Measurements from ENCODE around the gene TOMM7. TPM values are rescaled to one million over a fixed set of nuclear protein-coding genes. Genes with fewer than 3 reads are reported as not detected.
A peak's percentile ranks its signal among the peaks of the same experiment; 100 is the strongest.
"Not testable (repeated sequence)": the region's sequence is repeated elsewhere in the genome, so short reads cannot be mapped to it uniquely, and the experiment has no call there.

The TOMM7 gene
- total RNA-seq, 4 donors from 2014 or later: 14.5 to 1,156 (median 144) TPM

DNA sequence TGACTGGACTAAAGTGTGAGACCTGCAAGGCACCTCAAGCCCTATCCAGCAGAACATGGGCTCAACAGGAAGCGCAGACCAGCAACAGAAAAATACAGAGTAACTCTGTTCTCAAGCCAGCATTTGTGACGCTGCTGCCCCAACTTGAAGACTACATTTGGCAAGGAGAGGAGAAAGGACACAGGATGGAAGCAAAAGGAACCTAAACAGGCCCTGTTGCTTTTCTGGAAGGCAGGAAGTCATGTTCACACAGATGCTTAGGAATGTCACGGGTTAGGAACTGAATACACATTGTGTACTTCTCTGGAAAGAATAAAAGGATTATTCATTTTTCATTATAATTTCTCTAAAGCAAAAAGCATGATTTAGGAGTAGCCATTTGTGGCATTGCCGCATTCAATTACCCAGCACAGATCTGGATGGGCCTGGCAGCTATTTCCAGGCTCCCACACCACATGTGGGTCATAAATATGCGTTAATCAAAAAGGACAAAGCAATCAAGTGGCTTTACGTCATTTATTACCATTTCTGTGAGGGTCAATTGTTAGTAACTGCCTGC, 19.8 kb upstream of the TOMM7 start:
- H3K4me1 ChIP-seq: no peaks in the 10 kb centered on the region
- no peak overlapping the region for H3K4me3 ChIP-seq
- H3K27me3 ChIP-seq: no peaks in the 10 kb centered on the region
- H3K36me3 ChIP-seq: no peaks in the 10 kb centered on the region
- TF ChIP-seq POLR2AphosphoS5 (IDR thresholded peaks at IDR 0.05): no peak
- TF ChIP-seq EP300 (IDR thresholded peaks at IDR 0.05; ENCODE audit: low read depth): no peak
- TF ChIP-seq, protein P1, sequence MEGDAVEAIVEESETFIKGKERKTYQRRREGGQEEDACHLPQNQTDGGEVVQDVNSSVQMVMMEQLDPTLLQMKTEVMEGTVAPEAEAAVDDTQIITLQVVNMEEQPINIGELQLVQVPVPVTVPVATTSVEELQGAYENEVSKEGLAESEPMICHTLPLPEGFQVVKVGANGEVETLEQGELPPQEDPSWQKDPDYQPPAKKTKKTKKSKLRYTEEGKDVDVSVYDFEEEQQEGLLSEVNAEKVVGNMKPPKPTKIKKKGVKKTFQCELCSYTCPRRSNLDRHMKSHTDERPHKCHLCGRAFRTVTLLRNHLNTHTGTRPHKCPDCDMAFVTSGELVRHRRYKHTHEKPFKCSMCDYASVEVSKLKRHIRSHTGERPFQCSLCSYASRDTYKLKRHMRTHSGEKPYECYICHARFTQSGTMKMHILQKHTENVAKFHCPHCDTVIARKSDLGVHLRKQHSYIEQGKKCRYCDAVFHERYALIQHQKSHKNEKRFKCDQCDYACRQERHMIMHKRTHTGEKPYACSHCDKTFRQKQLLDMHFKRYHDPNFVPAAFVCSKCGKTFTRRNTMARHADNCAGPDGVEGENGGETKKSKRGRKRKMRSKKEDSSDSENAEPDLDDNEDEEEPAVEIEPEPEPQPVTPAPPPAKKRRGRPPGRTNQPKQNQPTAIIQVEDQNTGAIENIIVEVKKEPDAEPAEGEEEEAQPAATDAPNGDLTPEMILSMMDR (IDR thresholded peaks at IDR 0.05): no peak
- TF ChIP-seq POLR2A (IDR thresholded peaks at IDR 0.05): no peak
- WGBS, 2 donors (ENCODE audit: low coverage in 1 of 2): 65 to 67% methylated on average over 6 of the region's 6 CpGs
- DNase-seq: no peak
- H3K9me3 ChIP-seq: no peaks in the 10 kb centered on the region
- in situ Hi-C loops (cut with MboI; ENCODE audit: low pct_ligation_motif_present in 1 of 4, low pct_unique_long_range_greater_than_20kb in 1 of 4, low sequenced_read_pairs in 3 of 4): loop anchor here in 1 of 4 donors (25.0 kb wide), 1 partner anchor 170 kb away; the partner anchor contains the start of gene HYCC1
- H3K27ac ChIP-seq: peak overlapping the region in 3 of 4 donors; percentile 37 to 66 (median 47)
- intact Hi-C loops (cut with DNase I; ENCODE audit: low total_unique reads): no loop called here

- intact Hi-C loops (cut with DNase I; ENCODE audit: low total_unique reads) (no loop called here), in situ Hi-C loops (cut with MboI; ENCODE audit: low pct_ligation_motif_present in 1 of 4, low pct_unique_long_range_greater_than_20kb in 1 of 4, low sequenced_read_pairs in 3 of 4) (loop anchor here in 1 of 4 donors (25.0 kb wide), 1 partner anchor 170 kb away; the partner anchor contains the start of gene HYCC1)
- no peak overlapping the region for H3K4me3 ChIP-seq
- no peaks in the 10 kb centered on the region for H3K4me1 ChIP-seq
- peak overlapping the region in 3 of 4 donors; percentile 37 to 66 (median 47) for H3K27ac ChIP-seq
- H3K9me3 ChIP-seq: no peaks in the 10 kb centered on the region
- TF ChIP-seq POLR2A (IDR thresholded peaks at IDR 0.05) (no peak), EP300 (IDR thresholded peaks at IDR 0.05; ENCODE audit: low read depth) (no peak), POLR2AphosphoS5 (IDR thresholded peaks at IDR 0.05) (no peak)
- TF ChIP-seq, protein P1 (IDR thresholded peaks at IDR 0.05): no peak
- WGBS, 2 donors (ENCODE audit: low coverage in 1 of 2): 71 to 79% methylated on average over 10 of the region's 10 CpGs
- no peak for DNase-seq
- H3K36me3 ChIP-seq: no peaks in the 10 kb centered on the region
- no peaks in the 10 kb centered on the region for H3K27me3 ChIP-seq
Observed at GRCh38 chr7:22841954-22842353, 19.3 kb upstream of the TOMM7 start.

GRCh38 chr7:22837308-22837707, 14.7 kb upstream of the TOMM7 start:
- TF ChIP-seq POLR2A (IDR thresholded peaks at IDR 0.05) (no peak), EP300 (IDR thresholded peaks at IDR 0.05; ENCODE audit: low read depth) (no peak), POLR2AphosphoS5 (IDR thresholded peaks at IDR 0.05) (no peak)
- TF ChIP-seq, protein P1 (IDR thresholded peaks at IDR 0.05): no peak
- WGBS, 2 donors (ENCODE audit: low coverage in 1 of 2): 76 to 81% methylated on average over 5 to 6 of the region's 6 CpGs

DNA sequence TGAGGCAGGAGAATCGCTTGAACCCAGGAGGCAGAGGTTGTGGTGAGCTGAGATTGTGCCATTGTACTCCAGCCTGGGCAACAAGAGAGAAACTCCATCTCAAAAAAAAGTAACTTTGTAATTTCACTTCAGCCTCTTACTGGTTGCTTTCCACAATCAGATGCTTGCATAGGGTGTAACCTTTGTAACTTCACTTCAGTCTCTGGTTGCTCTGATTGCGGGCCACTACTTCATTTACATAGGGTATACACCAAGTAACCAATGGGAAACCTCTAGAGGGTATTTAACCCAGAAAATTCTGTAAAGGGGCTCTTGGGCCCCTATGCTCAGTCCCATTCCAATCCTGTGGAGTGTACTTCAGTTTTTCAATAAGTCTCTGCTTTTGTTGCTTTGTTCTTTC, 13.9 kb upstream of the TOMM7 start:
- peak overlapping the region in 1 of 4 donors; percentile 8 for H3K27ac ChIP-seq
- H3K4me3 ChIP-seq; H3K9me3 ChIP-seq; DNase-seq; intact Hi-C loops (cut with DNase I; ENCODE audit: low total_unique reads); H3K27me3 ChIP-seq; H3K36me3 ChIP-seq; H3K4me1 ChIP-seq: not testable (repeated sequence)
- in situ Hi-C loops (cut with MboI; ENCODE audit: low pct_ligation_motif_present in 1 of 4, low pct_unique_long_range_greater_than_20kb in 1 of 4, low sequenced_read_pairs in 3 of 4): loop anchor here in 1 of 4 donors (25.0 kb wide), 1 partner anchor 176 kb away; the partner anchor contains the start of gene HYCC1
- 76 to 100% methylated on average over 1 to 2 of the region's 2 CpGs for WGBS, 2 donors (ENCODE audit: low coverage in 1 of 2)

More at GRCh38 chr7:22837308-22837707, 14.7 kb upstream of the TOMM7 start:
- H3K27me3 ChIP-seq: no peaks in the 10 kb centered on the region
- in situ Hi-C loops (cut with MboI; ENCODE audit: low pct_ligation_motif_present in 1 of 4, low pct_unique_long_range_greater_than_20kb in 1 of 4, low sequenced_read_pairs in 3 of 4): loop anchor here in 1 of 4 donors (25.0 kb wide), 1 partner anchor 175 kb away; the partner anchor contains the start of gene HYCC1
- no peak for DNase-seq
- H3K36me3 ChIP-seq: no peaks in the 10 kb centered on the region
- H3K4me1 ChIP-seq: no peaks in the 10 kb centered on the region
- H3K9me3 ChIP-seq: no peaks in the 10 kb centered on the region
- intact Hi-C loops (cut with DNase I; ENCODE audit: low total_unique reads): no loop called here
- no peak overlapping the region for H3K27ac ChIP-seq
- H3K4me3 ChIP-seq: no peak overlapping the region
